Right lobe of liver (tissue), 4 donors: ENCODE measurements around the gene ERCC6L.

Experiments
- CTCF ChIP-seq, 4 donors: fragments of 200-600 bp in 3 of 4; fragments of 450-650 bp in 1 of 4; IDR thresholded peaks; one replicate each; pipeline versions ENCODE4 v1.5.1 to v1.8.0; 2016 to 2022; ENCODE audit warnings: antibody characterized with exemption in 4 of 4, mild to moderate bottlenecking in 2 of 4
- POLR2A ChIP-seq: fragments of 450-650 bp; IDR thresholded peaks from one replicate; pipeline ENCODE4 v1.6.1; 2017; ENCODE audit warnings: antibody characterized with exemption, mild to moderate bottlenecking
- donor health status: DM: no; HTN: no; CAD: no.
- donor health status: DM: no; HTN: no; CAD: no.
- donor health status: DM: no; HTN: yes; CAD: no.

- TF ChIP-seq POLR2A (no peak), CTCF (IDR thresholded peaks at IDR 0.05) (no peak)
These were observed 34.9 kb upstream of the ERCC6L start for GRCh38 chrX:72273718-72274117.
